Astrocyte (in vitro differentiated cells and primary cell): ENCODE measurements around the gene SRGAP1. TPM values are rescaled to one million over a fixed set of nuclear protein-coding genes. Genes with fewer than 3 reads are reported as not detected.

Experiments used
- DNase-seq: peaks from one replicate; pipeline ENCODE4 v3.0.0-alpha.2; 2010; ENCODE audit warnings: low read depth
- FAIRE-seq: peaks from 2 replicates; lab custom pipeline; 2011; peaks lifted over from hg19 to GRCh38; lab: Jason Lieb, UNC
- H2AFZ ChIP-seq: 2 replicates; pipeline ENCODE4 v1.6.0; 2012; ENCODE audit warnings: low read depth, low read length, inconsistent platforms
- H3K27ac ChIP-seq: 2 replicates; pipeline ENCODE4 v1.5.1; 2011; ENCODE audit warnings: low read depth, low read length, inconsistent platforms
- H3K27me3 ChIP-seq: 2 replicates; pipeline ENCODE4 v1.6.0; 2011; ENCODE audit warnings: low read length, inconsistent platforms; ENCODE audit not compliant: insufficient read depth
- H3K36me3 ChIP-seq: 2 replicates; pipeline ENCODE4 v1.5.1; 2011; ENCODE audit warnings: low read length, inconsistent platforms; ENCODE audit not compliant: insufficient read depth
- H3K4me1 ChIP-seq: 2 replicates; pipeline ENCODE4 v1.5.1; 2011; ENCODE audit warnings: low read length, inconsistent platforms; ENCODE audit not compliant: insufficient read depth
- H3K4me2 ChIP-seq: 2 replicates; pipeline ENCODE4 v1.6.0; 2012; ENCODE audit warnings: low read length, inconsistent platforms
- H3K4me3 ChIP-seq: 2 replicates; pipeline ENCODE4 v1.5.1; 2011; ENCODE audit warnings: low read depth, mild to moderate bottlenecking, low read length, inconsistent platforms; ENCODE audit not compliant: insufficient read depth
- H3K79me2 ChIP-seq: 2 replicates; pipeline ENCODE4 v1.6.0; 2012; ENCODE audit warnings: mild to moderate bottlenecking, low read length, inconsistent platforms; ENCODE audit not compliant: insufficient read depth
- H3K9ac ChIP-seq: 2 replicates; pipeline ENCODE4 v1.6.0; 2012; ENCODE audit warnings: mild to moderate bottlenecking, low read length, inconsistent platforms
- H3K9me3 ChIP-seq: 2 replicates; pipeline ENCODE4 v1.5.1; 2012; ENCODE audit warnings: low read depth, mild to moderate bottlenecking, low read length, inconsistent platforms; ENCODE audit not compliant: insufficient read depth
- H4K20me1 ChIP-seq: 2 replicates; pipeline ENCODE4 v1.6.0; 2012; ENCODE audit warnings: low read length, inconsistent platforms; ENCODE audit not compliant: insufficient read depth
- H3K27ac Mint-ChIP-seq: one replicate; pipeline ENCODE4 v1.8.0; 2021; ENCODE audit warnings: mild to moderate bottlenecking, mixed read lengths; ENCODE audit not compliant: unreplicated experiment
- H3K27me3 Mint-ChIP-seq: one replicate; pipeline ENCODE4 v1.8.0; 2021; ENCODE audit warnings: low read depth, mixed read lengths; ENCODE audit not compliant: unreplicated experiment
- H3K36me3 Mint-ChIP-seq: one replicate; pipeline ENCODE4 v1.8.0; 2021; ENCODE audit warnings: low read depth, mixed read lengths; ENCODE audit not compliant: unreplicated experiment
- H3K4me1 Mint-ChIP-seq: one replicate; pipeline ENCODE4 v1.8.0; 2021; ENCODE audit warnings: low read depth, mixed read lengths; ENCODE audit not compliant: unreplicated experiment
- H3K4me3 Mint-ChIP-seq: one replicate; pipeline ENCODE4 v1.8.0; 2021; ENCODE audit warnings: mild to moderate bottlenecking, moderate library complexity, mixed read lengths; ENCODE audit not compliant: unreplicated experiment
- H3K9me3 Mint-ChIP-seq: one replicate; pipeline ENCODE4 v1.8.0; 2021; ENCODE audit warnings: mild to moderate bottlenecking, mixed read lengths; ENCODE audit not compliant: unreplicated experiment
- EZH2 ChIP-seq: IDR thresholded peaks from 2 replicates; pipeline ENCODE4 v1.6.1; 2012; ENCODE audit warnings: mild to moderate bottlenecking, low read length, inconsistent platforms; ENCODE audit not compliant: insufficient read depth
- total RNA-seq: library from RNA; stranded (reverse); gene quantifications from 2 replicates; pipeline ENCODE4 v1.2.1, GENCODE V29; 2021
- TF ChIP-seq, protein P1 (sequence below): IDR thresholded peaks from 2 replicates; pipeline ENCODE4 v1.5.1; 2011; ENCODE audit warnings: low read depth, mild to moderate bottlenecking, inconsistent platforms, low read length, moderate library complexity; ENCODE audit not compliant: insufficient read depth

Gene SRGAP1
- total RNA-seq, 1 donor from 2014 or later = 15.2 TPM

DNA sequence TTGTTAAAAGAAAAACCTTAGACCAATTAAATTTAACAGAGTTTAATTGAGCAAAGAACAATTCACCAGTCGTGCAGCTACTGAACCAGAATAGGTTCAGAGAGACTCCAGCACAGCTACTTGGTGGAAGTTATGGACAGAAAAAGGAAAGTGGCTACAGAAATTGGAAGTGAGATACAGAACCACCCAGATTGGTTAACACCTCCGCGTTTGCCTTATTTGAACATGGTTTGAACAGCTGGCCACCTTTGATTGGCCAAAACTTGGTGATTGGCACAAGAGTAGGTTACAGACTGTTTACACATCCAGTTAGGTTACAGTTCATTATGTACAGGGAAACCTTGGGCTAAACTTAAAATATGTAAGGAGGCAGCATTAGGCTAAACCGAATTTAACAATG lies 54.9 kb downstream of the SRGAP1 start:
- H3K27me3 Mint-ChIP-seq = no peaks in the 10 kb centered on the region
- Histone ChIP-seq H3K36me3 (no peaks in the 10 kb centered on the region), H3K4me2 (no peak overlapping the region), H3K27me3 (no peaks in the 10 kb centered on the region), H3K9me3 (no peaks in the 10 kb centered on the region), H3K9ac (no peak overlapping the region), H3K27ac (no peak overlapping the region), H4K20me1 (peaks cover 12% of the 10 kb centered on the region), H2AFZ (no peak overlapping the region), H3K4me1 (no peaks in the 10 kb centered on the region), H3K4me3 (no peak overlapping the region), H3K79me2 (peaks cover 78% of the 10 kb centered on the region)
- H3K36me3 Mint-ChIP-seq = no peaks in the 10 kb centered on the region
- TF ChIP-seq EZH2 = no peak
- TF ChIP-seq, protein P1, sequence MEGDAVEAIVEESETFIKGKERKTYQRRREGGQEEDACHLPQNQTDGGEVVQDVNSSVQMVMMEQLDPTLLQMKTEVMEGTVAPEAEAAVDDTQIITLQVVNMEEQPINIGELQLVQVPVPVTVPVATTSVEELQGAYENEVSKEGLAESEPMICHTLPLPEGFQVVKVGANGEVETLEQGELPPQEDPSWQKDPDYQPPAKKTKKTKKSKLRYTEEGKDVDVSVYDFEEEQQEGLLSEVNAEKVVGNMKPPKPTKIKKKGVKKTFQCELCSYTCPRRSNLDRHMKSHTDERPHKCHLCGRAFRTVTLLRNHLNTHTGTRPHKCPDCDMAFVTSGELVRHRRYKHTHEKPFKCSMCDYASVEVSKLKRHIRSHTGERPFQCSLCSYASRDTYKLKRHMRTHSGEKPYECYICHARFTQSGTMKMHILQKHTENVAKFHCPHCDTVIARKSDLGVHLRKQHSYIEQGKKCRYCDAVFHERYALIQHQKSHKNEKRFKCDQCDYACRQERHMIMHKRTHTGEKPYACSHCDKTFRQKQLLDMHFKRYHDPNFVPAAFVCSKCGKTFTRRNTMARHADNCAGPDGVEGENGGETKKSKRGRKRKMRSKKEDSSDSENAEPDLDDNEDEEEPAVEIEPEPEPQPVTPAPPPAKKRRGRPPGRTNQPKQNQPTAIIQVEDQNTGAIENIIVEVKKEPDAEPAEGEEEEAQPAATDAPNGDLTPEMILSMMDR = no peak
- DNase-seq (no peak), FAIRE-seq (no peak)
- no peaks in the 10 kb centered on the region for H3K9me3 Mint-ChIP-seq
- H3K27ac Mint-ChIP-seq = no peak overlapping the region
- peaks cover 13% of the 10 kb centered on the region for H3K4me1 Mint-ChIP-seq
- no peak overlapping the region for H3K4me3 Mint-ChIP-seq

GRCh38 chr12:63900922-63901793 lies 56.7 kb downstream of the SRGAP1 start:
- Histone ChIP-seq H3K27ac (no peak overlapping the region), H3K9me3 (no peaks in the 10 kb centered on the region), H3K4me1 (no peaks in the 10 kb centered on the region), H3K27me3 (no peaks in the 10 kb centered on the region), H3K36me3 (no peaks in the 10 kb centered on the region), H4K20me1 (peaks cover 24% of the 10 kb centered on the region), H3K4me2 (no peak overlapping the region), H2AFZ (no peak overlapping the region), H3K9ac (no peak overlapping the region), H3K79me2 (peaks cover 76% of the 10 kb centered on the region), H3K4me3 (no peak overlapping the region)
- Mint-ChIP-seq H3K27me3 (no peaks in the 10 kb centered on the region), H3K36me3 (no peaks in the 10 kb centered on the region), H3K4me3 (no peak overlapping the region), H3K9me3 (no peaks in the 10 kb centered on the region), H3K4me1 (peaks cover 19% of the 10 kb centered on the region), H3K27ac (no peak overlapping the region)
- TF ChIP-seq EZH2 = no peak
- TF ChIP-seq, protein P1 = no peak
- DNase-seq = no peak
- no peak for FAIRE-seq

- Histone ChIP-seq H3K4me1 (no peaks in the 10 kb centered on the region), H3K27ac (no peak overlapping the region), H3K79me2 (peaks cover 74% of the 10 kb centered on the region), H3K36me3 (no peaks in the 10 kb centered on the region), H4K20me1 (peaks cover 33% of the 10 kb centered on the region), H3K4me2 (no peak overlapping the region), H2AFZ (no peak overlapping the region), H3K9ac (no peak overlapping the region), H3K27me3 (no peaks in the 10 kb centered on the region), H3K9me3 (no peaks in the 10 kb centered on the region), H3K4me3 (no peak overlapping the region)
- DNase-seq (no peak), FAIRE-seq (no peak)
- Mint-ChIP-seq H3K27ac (no peak overlapping the region), H3K36me3 (no peaks in the 10 kb centered on the region), H3K4me1 (peaks cover 12% of the 10 kb centered on the region), H3K27me3 (no peaks in the 10 kb centered on the region), H3K9me3 (no peaks in the 10 kb centered on the region), H3K4me3 (no peak overlapping the region)
- no peak for TF ChIP-seq EZH2
Observed at GRCh38 chr12:63904653-63905052, 60.2 kb downstream of the SRGAP1 start.
